NT2/D1 (cell line): ENCODE results near the gene OS9.

Source experiments
- DNase-seq: peaks from one replicate; pipeline ENCODE4 v3.0.0-alpha.2; 2011; ENCODE audit warnings: low read depth, low spot score
- H3K27me3 ChIP-seq: 2 replicates; pipeline ENCODE4 v1.6.0; 2011; ENCODE audit warnings: mild to moderate bottlenecking; ENCODE audit not compliant: insufficient read length, insufficient read depth
- H3K36me3 ChIP-seq: 2 replicates; pipeline ENCODE4 v1.6.1; 2011; ENCODE audit warnings: mild to moderate bottlenecking, low read length, mixed read lengths; ENCODE audit not compliant: insufficient read depth, insufficient read length
- H3K4me1 ChIP-seq: 2 replicates; pipeline ENCODE4 v1.5.1; 2011; ENCODE audit not compliant: insufficient read depth, insufficient read length
- H3K4me3 ChIP-seq: 2 replicates; pipeline ENCODE4 v1.5.1; 2011; ENCODE audit warnings: low read depth; ENCODE audit not compliant: insufficient read length
- H3K9ac ChIP-seq: 2 replicates; pipeline ENCODE4 v1.6.0; 2011; ENCODE audit warnings: low read depth; ENCODE audit not compliant: insufficient read length
- H3K9me3 ChIP-seq: 2 replicates; pipeline ENCODE4 v1.5.1; 2011; ENCODE audit warnings: mild to moderate bottlenecking, low read length; ENCODE audit not compliant: insufficient read depth
- SUZ12 ChIP-seq: IDR thresholded peaks from 2 replicates; pipeline ENCODE4 v1.6.1; 2011; ENCODE audit not compliant: insufficient read length, insufficient read depth; ENCODE audit errors: extremely low read depth
- YY1 ChIP-seq: IDR thresholded peaks from 2 replicates; pipeline ENCODE4 v1.6.1; 2011; ENCODE audit not compliant: insufficient read length, insufficient read depth
- ZNF274 ChIP-seq: IDR thresholded peaks from 2 replicates; pipeline ENCODE4 v1.6.1; 2011; ENCODE audit warnings: mild to moderate bottlenecking, low read depth, low read length

The OS9 gene

DNA sequence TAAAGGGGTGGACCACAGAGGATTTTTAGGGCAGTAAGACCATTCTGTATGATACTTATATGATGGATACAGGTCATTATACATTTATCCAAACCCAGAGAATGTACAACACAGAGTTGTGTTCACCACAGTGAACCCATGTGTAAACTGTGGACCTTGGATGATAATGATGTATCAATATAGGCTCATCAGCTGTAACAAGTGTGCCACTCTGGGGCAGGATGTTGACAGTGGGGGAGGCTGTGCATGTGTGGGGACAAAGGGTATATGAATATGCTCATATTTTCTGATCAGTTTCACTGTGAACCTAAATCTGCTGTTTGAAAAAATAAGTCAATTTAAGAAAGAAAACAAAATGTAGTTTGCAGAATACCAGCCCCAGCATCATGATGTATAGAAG, 14.2 kb upstream of the OS9 start:
- H3K27me3 ChIP-seq, result no peaks in the 10 kb centered on the region
- H3K4me3 ChIP-seq, result no peak overlapping the region
- DNase-seq, result no peak
- no peaks in the 10 kb centered on the region for H3K36me3 ChIP-seq
- no peak overlapping the region for H3K9ac ChIP-seq
- H3K4me1 ChIP-seq, result no peaks in the 10 kb centered on the region
- no peak for TF ChIP-seq YY1
- no peak for TF ChIP-seq SUZ12
- no peak for TF ChIP-seq ZNF274
- peaks cover 6% of the 10 kb centered on the region; the same call in 1 of the 2 replicates for H3K9me3 ChIP-seq

DNA sequence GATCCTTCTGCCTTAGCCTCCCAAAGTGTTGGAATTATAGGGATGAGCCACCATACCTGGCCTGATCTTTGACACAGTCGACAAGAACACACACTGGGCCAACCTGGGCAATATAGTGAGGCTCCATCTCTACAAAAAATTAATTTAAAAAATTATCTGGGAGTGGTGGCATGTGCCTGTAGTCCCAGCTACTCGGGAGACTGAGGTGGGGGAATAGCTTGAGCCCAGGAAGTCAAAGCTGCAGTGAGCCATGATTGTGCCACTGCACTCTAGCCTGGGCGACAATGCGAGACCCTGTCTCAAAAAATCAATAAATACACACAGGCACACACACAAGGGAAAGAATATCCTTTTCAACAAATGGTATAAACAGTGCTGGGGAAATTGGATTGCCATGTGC, 6.1 kb upstream of the OS9 start:
- no peak for DNase-seq
- H3K9me3 ChIP-seq, result no peaks in the 10 kb centered on the region
- peaks cover 3% of the 10 kb centered on the region for H3K27me3 ChIP-seq
- H3K9ac ChIP-seq, result no peak overlapping the region
- no peak for TF ChIP-seq SUZ12
- no peak for TF ChIP-seq YY1
- TF ChIP-seq ZNF274, result no peak
- H3K36me3 ChIP-seq, result no peaks in the 10 kb centered on the region
- no peaks in the 10 kb centered on the region for H3K4me1 ChIP-seq
- no peak overlapping the region for H3K4me3 ChIP-seq

DNA sequence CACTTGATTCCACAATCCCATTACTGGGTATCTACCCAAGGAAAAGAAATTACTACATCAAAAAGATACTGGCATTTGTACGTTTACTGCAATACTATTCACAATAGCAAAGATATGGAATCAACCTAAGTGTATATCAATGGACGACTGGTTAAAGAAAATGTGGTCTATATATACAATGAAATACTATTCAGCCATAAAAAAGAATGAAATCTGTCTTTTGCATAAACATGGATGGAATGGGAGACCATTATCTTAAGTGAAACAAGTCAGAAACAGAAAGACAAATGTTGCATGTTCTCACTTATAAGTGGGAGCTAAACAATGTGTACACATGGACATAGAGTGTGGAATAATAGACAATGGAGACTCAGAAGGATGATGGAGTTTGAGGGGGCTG, 5.0 kb upstream of the OS9 start:
- no peak overlapping the region for H3K9ac ChIP-seq
- H3K27me3 ChIP-seq, result peaks cover 3% of the 10 kb centered on the region
- no peak for DNase-seq
- no peaks in the 10 kb centered on the region for H3K36me3 ChIP-seq
- H3K4me3 ChIP-seq, result no peak overlapping the region
- no peak for TF ChIP-seq ZNF274
- TF ChIP-seq YY1, result no peak
- TF ChIP-seq SUZ12, result no peak
- H3K9me3 ChIP-seq, result no peaks in the 10 kb centered on the region
- no peaks in the 10 kb centered on the region for H3K4me1 ChIP-seq

DNA sequence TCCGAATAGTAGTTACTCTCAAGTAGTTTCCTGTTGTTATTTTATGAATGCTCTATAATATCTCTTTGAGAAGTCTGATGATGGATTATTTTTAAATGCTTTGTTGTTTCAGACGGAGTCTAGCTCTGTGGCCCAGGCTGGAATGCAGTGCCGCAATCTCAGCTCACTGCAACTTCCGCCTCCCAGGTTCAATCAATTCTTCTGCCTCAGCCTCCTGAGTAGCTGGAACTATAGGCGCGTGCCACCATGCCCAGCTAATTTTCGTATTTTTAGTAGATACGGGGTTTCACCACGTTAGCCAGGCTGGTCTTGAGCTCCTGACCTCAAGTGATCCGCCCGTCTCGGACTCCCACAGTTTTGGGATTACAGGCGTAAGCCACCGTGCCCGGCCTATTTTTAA, 1.4 kb upstream of the OS9 start:
- peaks cover 3% of the 10 kb centered on the region for H3K27me3 ChIP-seq
- no peak overlapping the region for H3K4me3 ChIP-seq
- TF ChIP-seq ZNF274 (no peak), YY1 (no peak), SUZ12 (no peak)
- no peak overlapping the region for H3K9ac ChIP-seq
- H3K36me3 ChIP-seq, result peaks cover 22% of the 10 kb centered on the region
- DNase-seq, result no peak
- peaks cover 5% of the 10 kb centered on the region for H3K4me1 ChIP-seq
- H3K9me3 ChIP-seq, result no peaks in the 10 kb centered on the region

DNA sequence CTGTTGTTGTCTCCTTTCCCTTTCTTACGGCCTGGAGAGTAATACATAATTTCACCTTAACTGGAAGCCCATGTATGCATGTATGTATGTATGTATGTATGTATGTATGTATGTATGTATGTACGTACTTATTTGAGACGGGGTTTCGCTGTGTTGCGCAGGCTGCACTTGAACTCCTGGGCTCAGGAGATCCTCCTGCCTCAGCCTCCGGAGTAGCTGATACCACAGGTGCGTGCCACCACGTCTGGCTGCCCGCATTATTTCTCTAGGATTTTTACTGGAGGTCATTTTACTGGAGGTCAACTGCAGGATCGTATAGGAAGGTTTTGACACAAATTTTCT, 644 bp upstream of the OS9 start:
- Histone ChIP-seq H3K9ac (no peak overlapping the region), H3K9me3 (no peaks in the 10 kb centered on the region), H3K27me3 (peaks cover 3% of the 10 kb centered on the region), H3K36me3 (peaks cover 30% of the 10 kb centered on the region), H3K4me1 (peaks cover 5% of the 10 kb centered on the region), H3K4me3 (no peak overlapping the region)
- TF ChIP-seq SUZ12 (no peak), YY1 (no peak), ZNF274 (no peak)
- DNase-seq, result no peak

DNA sequence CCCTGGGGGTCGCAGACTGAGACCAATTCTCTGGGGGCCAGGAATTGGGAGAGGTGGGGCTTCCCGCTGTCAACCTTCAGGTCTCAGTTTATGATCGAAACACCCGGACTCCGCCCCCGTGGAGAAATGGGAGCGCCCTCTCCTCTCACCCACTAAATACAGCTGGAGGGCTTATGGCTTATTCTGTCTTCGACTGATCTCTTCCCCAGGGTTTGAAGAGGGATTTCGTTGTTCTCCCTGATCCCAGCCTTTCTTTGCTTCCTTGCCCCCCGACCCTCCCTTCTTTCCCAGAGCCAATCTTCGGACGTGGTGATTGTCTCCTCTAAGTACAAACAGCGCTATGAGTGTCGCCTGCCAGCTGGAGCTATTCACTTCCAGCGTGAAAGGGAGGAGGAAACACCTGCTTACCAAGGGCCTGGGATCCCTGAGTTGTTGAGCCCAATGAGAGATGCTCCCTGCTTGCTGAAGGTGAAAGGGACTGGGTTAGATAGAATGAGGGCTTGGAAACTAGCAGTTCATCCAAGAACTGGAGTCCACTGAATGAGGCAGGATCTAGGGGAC, 607 bp downstream of the OS9 start:
- H3K9ac ChIP-seq, result peak overlapping the region; percentile 85
- no peak for TF ChIP-seq ZNF274
- no peak for TF ChIP-seq SUZ12
- no peak for TF ChIP-seq YY1
- H3K4me3 ChIP-seq, result peak overlapping the region; percentile 90
- H3K9me3 ChIP-seq, result no peaks in the 10 kb centered on the region
- DNase-seq, result no peak
- H3K36me3 ChIP-seq, result peaks cover 40% of the 10 kb centered on the region
- peaks cover 3% of the 10 kb centered on the region for H3K27me3 ChIP-seq
- H3K4me1 ChIP-seq, result peaks cover 5% of the 10 kb centered on the region

DNA sequence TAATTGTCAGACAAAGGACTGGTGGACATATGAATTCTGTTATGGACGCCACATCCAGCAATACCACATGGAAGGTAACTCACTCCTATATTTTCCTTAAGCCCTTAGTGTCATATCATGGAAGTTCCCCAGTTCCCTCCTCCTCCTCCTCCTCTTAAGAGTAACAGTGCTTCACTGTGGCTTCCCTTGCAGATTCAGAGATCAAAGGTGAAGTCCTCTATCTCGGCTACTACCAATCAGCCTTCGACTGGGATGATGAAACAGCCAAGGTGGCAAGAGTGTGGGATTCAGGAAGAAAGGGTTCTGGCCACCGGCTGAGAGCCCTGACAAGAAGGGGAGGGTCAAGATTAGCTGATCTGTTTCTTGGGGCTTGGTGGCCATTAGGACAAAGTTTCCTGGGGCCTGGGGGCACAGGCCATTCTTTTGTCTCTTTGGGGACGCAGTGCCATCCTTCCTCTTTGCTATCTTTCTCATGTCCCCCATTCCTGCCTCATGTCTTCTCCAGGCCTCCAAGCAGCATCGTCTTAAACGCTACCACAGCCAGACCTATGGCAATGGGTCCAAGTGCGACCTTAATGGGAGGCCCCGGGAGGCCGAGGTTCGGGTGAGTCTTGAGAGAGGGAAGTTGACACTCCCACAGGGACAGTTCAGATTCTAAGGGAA, 2.0 kb downstream of the OS9 start:
- Histone ChIP-seq H3K9ac (no peak overlapping the region), H3K36me3 (peaks cover 40% of the 10 kb centered on the region), H3K27me3 (no peaks in the 10 kb centered on the region), H3K9me3 (no peaks in the 10 kb centered on the region), H3K4me1 (peaks cover 5% of the 10 kb centered on the region), H3K4me3 (no peak overlapping the region)
- TF ChIP-seq YY1 (no peak), SUZ12 (no peak), ZNF274 (no peak)
- DNase-seq, result no peak

DNA sequence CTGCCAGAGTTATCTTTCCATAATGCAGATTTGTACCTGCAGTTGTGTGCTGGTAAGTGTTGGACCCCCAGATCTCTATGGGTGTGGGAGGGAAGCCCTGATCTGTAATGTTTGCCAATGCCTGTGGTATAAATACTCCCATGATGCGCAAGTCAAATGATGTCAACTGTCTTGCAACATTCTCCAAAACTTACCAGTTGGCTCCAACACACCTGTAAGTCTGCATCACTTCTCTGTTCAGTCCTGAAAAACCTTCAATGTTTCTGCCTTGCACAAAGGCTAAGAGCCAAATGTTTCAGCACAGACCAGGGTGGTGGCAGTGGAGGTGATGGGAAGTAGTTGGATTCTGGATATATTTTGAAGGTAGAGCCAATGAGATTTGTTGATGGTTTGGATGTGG, 3.1 kb downstream of the OS9 start:
- Histone ChIP-seq H3K4me1 (peaks cover 5% of the 10 kb centered on the region), H3K9me3 (no peaks in the 10 kb centered on the region), H3K4me3 (no peak overlapping the region), H3K9ac (no peak overlapping the region), H3K27me3 (no peaks in the 10 kb centered on the region), H3K36me3 (peaks cover 40% of the 10 kb centered on the region)
- TF ChIP-seq YY1 (no peak), SUZ12 (no peak), ZNF274 (no peak)
- no peak for DNase-seq
